HS-5 (cell line): ENCODE measurements around the gene ME3.
"Not testable (repeated sequence)": the region's sequence is repeated elsewhere in the genome, so short reads cannot be mapped to it uniquely, and the experiment has no call there.

Source experiments
- DNase-seq: peaks from one replicate; pipeline ENCODE4 v3.0.0-alpha.2; 2012; ENCODE audit warnings: low read depth

Gene ME3

GRCh38 chr11:86423488-86423887 lies 248.9 kb downstream of the ME3 start:
- DNase-seq, result not testable (repeated sequence)

GRCh38 chr11:86422371-86422770 lies 250.0 kb downstream of the ME3 start:
- no peak for DNase-seq

GRCh38 chr11:86421946-86422345 lies 250.5 kb downstream of the ME3 start:
- no peak for DNase-seq

GRCh38 chr11:86418917-86419316 lies 253.5 kb downstream of the ME3 start:
- DNase-seq, result no peak

GRCh38 chr11:86418513-86418912 lies 253.9 kb downstream of the ME3 start:
- DNase-seq, result no peak

- DNase-seq, result no peak
Observed at GRCh38 chr11:86418106-86418505, 254.3 kb downstream of the ME3 start.

GRCh38 chr11:86416951-86417350 lies 255.5 kb downstream of the ME3 start:
- not testable (repeated sequence) for DNase-seq

- no peak for DNase-seq
Observed at GRCh38 chr11:86416494-86416893, 255.9 kb downstream of the ME3 start.

GRCh38 chr11:86415026-86415425 lies 257.4 kb downstream of the ME3 start:
- DNase-seq, result no peak

- no peak for DNase-seq
Observed at GRCh38 chr11:86414032-86414431, 258.4 kb downstream of the ME3 start.

- no peak for DNase-seq
Observed at GRCh38 chr11:86408845-86409244, 263.6 kb downstream of the ME3 start.

GRCh38 chr11:86403458-86403857 lies 269.0 kb downstream of the ME3 start:
- no peak for DNase-seq

- DNase-seq, result no peak
Observed at GRCh38 chr11:86398106-86398505, 274.3 kb downstream of the ME3 start.

- no peak for DNase-seq
Observed at GRCh38 chr11:86397351-86397750, 275.1 kb downstream of the ME3 start.

- peak; percentile 57 for DNase-seq
Observed at GRCh38 chr11:86396396-86396795, 276.0 kb downstream of the ME3 start.

- DNase-seq, result no peak
Observed at GRCh38 chr11:86395061-86395551, 277.3 kb downstream of the ME3 start.
